Measurements from ENCODE around the gene ITGB1BP1.

Gene ITGB1BP1

GRCh38 chr2:9375857-9376428, 47.4 kb downstream of the ITGB1BP1 start:
- DNase-seq = no peak

- DNase-seq = no peak
These were observed 49.1 kb downstream of the ITGB1BP1 start for GRCh38 chr2:9374071-9374730.

- no peak for DNase-seq
These were observed 49.9 kb downstream of the ITGB1BP1 start for GRCh38 chr2:9373476-9373875.

DNA sequence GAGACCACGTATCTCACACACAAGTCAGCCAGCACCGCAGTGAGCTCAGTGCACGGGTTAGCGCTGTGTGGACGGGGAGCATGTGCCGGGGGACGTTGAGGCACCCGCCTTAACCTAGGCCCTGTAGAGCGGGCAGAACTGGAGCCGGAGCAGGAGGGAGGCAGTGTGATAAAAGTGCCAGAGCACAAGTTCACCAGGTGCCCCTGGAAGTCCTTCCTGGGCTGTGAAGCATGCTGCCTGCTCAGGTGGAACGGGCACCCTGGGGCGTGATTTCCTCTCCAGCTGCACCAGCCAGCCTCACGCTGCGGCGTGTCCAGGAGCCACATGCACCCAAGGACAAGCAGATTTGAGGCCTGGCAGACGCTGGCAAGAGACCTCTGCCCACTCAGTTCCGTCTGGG, 50.3 kb downstream of the ITGB1BP1 start:
- DNase-seq = peak; percentile 70

DNA sequence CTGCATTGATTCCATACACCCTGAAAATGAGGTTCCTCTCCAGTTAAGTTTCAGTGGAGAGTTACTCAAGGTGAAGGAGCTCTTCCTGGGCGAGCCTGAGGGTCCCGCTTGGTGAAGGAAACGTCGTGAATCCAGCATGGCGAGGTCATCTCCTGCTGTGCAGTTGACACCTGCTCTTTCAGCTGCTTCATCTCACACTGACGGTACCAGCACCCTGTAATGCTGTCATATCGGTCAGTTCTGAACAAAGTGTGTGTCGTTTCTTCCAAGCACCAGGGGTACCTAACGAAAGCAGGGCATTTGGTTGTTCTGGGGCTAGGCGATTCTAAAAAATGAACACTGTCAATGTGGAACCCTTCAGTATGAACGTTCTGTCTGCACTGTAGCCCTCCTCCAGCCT, 52.6 kb downstream of the ITGB1BP1 start:
- DNase-seq = no peak

- no peak for DNase-seq
These were observed 57.3 kb downstream of the ITGB1BP1 start for GRCh38 chr2:9366026-9366425.

- no peak for DNase-seq
These were observed 57.8 kb downstream of the ITGB1BP1 start for GRCh38 chr2:9365498-9366019.

DNA sequence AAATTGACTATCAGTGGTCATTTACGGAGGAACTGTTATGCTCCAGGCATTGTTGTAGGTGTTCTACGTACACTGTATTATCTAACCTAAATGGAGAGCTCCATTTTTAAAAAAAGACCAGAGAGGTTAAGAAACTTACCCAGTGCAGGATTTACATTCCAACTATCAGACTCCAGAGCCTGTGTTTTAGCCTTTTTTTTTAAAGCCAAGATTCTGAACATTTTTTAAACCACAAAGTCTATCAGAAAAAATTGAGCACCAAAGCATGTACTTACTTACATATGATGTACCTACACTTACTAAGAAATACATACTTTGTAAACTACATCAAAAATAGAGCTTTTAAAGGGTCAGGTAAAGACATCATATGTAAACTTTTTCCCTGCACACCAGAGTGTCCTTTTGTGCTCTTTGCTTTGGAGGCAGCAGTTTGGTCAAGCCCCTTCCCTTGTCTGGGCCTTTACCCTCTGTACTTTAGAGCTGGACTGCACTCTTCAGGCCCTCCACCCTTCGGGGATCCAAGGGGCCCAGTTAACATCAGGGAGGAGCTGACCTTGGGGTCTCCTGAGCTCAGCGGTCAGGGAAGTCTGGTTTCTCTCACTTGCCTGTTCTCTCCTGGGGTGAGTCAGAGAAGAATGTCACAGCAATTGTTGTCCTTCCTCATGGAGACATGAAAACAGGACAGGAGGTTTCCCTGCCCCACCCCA, 58.4 kb downstream of the ITGB1BP1 start:
- no peak for DNase-seq

GRCh38 chr2:9364373-9364772, 59.0 kb downstream of the ITGB1BP1 start:
- DNase-seq = no peak

DNA sequence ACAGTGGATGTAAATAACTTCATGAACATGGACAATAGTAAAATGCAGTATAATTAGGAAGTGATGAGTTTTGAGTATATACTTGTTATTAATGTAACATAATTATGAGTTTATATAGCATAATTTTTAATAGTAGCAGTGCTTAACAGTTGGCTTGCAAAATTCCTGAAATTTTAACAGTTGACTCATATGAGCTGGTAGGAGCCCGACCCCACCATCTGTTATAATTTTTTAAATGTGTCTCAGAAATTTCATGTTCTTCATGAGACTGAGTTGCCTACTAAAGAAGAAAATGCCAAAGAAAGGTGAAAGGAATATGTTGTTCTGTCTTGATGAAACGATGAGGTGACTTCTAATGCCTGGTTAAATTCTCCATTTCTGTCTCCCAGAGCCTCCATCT, 62.6 kb downstream of the ITGB1BP1 start:
- DNase-seq = no peak

DNA sequence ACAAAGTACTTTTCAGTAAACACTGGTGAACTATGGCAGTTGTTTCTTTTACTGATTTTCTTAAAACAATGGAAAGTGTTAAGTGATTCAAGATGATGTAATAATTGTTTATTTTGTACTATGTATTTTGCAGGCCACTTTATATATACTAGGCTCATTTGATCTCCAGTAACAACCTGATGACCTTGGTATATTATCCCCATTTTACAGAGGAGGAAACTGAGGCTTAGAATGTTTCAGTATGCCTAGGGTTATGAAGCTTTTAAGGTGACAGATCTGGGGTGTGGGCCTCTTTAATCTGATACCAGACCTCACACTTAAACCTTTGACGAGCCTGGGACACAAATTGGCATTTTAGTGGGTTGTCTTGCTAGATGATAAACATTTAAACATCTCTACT, 63.2 kb downstream of the ITGB1BP1 start:
- DNase-seq = no peak

DNA sequence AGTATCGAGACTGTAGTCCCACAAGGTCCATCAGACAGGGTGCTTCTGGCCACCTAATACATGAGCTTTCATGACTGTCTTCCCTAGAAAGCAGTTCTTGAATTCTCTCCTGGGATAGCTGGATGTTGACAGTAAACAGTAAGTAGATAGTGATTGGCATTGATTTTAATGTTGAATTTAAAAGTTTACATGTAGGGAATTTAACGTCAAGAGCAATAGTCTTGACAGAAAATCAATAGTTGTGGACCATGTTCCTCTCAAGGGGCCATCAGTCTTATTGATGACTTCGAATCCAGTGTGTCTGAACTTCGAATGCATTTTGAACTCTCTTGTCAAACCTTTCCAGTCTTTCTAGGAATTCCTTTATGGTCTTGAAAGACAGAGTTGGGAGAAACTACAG, 63.9 kb downstream of the ITGB1BP1 start:
- no peak for DNase-seq

DNA sequence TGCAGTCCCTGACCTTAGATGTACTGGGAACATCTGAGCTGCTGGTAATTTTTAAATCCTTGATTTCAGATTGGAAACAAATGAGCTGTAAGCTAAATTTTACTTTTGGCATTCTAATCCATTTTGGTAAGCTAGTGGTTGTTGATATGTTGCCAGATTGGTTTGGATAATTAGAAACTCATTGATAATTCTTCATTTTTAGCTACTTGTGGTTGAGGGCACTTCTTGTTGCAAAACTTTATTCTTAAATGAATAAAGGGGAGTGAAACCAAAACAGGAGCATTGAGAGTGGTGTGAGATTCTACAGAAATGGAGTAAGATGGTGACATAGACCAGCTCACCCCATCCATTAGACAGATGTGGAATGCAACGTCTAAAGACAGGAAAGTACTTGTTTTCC, 64.5 kb downstream of the ITGB1BP1 start:
- no peak for DNase-seq

DNA sequence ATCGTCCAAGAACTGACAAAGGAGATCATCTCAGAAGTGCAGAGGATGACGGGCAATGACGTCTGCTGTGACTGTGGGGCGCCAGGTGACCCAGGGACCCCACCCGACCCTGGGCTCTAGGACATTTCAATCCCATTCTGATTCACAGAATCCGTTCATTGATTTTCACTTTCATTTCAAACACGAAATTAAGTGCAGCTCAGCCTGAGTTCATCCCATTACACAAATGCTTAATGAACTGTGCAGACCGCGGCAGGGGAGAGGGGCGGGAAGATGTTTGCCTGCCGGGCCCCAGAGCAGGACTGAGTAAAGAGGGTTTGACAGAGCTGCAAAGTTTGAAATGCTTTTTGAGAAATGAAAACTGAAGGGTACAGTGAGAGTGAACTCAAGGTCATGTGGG, 67.1 kb downstream of the ITGB1BP1 start:
- DNase-seq = no peak

DNA sequence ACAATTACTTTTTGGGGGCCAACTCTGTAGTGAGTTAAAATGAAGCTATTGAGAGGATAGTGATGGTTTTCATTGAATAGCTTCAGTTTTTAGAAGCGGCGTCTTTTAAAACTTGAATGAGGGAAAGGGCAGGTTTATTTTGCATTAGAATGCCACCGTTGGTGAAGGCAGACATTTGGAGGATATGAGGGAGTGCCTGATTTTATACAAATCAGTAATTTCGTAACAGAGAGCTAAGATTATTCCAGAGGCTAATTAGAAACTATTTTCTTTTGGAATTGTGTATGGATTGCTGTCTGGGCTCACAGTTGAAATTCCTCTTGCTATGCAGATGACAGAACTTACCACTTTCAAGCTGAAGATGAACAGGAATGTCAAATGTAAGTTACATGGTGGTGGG, 67.6 kb downstream of the ITGB1BP1 start:
- no peak for DNase-seq

- DNase-seq = no peak
These were observed 68.1 kb downstream of the ITGB1BP1 start for GRCh38 chr2:9355270-9355669.

DNA sequence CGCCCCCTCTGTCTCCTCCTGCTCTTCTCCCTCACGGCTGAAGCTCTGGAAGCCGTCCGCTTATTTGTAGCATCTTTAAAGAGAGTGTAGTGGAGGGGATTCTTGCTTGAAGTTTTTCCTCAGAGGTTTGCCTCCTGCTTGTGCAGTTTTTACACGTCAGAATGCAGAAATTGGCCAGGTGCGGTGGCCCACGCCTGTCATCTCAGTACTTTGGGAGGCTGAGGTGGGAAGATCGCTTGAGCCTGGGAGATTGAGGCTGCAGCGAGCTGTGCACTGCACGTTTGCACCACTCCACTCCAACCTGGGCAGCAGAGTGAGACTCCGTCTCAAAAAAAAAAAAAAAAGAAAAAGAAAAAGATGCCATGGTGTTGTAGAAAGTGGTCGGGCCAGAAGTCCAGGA, 69.0 kb downstream of the ITGB1BP1 start:
- no peak for DNase-seq

Measured in NCI-H1417 treated with DMSO at 0.1 percent for 48 hours (cell line).